ENCODE measurements around the gene MDN1.

The MDN1 gene

DNA sequence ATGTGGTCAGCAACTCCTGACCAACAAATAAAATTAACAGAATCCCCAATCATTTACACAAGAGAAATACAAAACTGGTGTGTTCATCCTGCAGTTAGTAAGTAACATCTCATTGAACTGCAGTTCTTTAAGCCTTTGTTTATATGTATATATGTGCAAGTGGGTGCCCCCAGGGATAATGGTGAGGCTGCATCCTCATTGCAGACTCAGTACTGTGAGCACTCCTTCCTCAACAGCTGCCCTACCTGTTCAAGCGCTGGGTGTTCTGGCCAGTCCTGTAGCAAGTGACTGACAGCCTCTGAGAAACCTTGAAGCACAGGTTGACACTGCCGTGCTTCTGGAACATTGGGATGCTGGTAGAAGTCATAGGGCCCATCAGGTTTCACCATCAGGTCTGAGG lies 131.3 kb downstream of the MDN1 start:
- DNase-seq: no peak

DNA sequence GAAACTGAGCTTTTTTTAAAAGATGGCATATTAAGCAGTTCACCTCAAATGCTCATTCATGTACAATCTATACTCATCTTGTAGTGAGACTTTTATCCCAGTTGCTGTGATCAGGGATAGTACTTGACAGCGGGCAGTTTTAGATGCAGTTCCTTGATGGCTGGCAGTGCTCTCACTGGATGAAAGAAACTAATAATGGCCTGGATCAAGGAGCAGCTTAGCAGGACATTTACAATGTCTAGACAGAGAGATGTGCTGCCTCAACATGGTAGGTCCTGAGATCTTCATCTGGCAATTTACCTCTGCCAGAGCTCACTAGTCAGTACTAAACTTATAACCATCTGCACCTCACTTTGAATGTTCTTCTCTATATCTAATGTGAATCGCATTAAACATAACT lies 134.3 kb downstream of the MDN1 start:
- no peak for DNase-seq

DNA sequence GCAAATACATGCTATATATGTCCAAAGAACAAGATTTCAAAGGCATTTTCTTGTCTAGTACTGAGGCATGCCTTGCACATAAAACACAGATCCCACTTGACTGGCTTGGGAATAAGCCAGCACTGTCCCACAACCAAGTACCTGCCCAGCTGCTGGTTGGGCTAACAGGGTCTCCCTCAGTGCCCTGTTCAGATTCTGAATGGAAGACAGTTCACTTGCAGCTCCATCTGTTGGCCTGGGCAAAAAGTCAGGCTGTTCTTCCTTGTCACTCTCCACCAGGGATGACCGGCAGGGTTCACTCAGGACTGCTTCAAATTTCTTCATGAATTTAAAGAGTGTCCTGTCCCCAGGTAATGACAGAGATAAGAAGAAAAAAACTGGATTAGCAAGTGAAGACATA lies 136.6 kb downstream of the MDN1 start:
- DNase-seq: no peak

DNA sequence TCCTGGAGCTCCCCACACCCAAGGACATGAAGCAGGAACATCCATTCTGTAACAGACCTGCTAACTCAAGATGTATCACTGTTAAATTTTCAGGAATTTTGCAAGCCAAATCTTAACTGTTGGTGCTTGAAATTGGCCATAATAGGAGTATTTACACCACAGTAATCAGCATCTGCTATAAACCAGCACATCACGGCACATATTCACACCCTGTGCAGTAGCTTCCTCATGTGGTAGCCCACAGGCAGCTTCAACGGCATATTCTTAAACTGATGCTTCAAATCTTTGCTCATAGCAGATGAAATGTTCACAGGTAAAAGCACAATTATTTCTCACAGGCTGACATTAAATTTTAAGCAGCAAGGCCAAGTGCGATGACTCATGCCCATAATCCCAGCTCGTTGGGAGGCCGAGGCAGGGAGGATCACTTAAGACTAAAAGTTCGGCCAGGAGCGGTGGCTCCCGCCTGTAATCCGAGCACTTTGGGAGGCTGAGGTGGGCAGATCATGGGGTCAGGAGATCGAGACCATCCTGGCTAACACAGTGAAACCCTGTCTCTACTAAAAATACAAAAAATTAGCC lies 137.5 kb downstream of the MDN1 start:
- DNase-seq: no peak

DNA sequence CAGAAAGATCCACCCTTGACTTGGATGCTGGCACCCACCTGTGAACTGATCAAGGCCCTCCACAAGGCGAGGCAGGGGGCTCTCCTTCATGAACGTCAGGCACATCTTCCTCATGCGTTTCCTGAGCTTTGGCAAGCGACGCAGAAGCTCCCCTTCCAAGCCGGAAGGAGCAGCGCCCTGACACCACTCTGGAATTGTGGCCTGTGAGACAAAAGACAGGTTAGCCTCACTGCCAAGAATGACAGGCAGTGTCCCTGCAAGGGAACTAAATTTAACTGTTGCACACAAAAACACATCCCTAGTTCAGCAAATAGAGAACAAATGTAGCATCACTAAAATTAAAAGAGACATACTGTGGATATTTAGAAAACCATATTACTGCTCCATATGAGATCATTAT lies 139.0 kb downstream of the MDN1 start:
- no peak for DNase-seq

DNA sequence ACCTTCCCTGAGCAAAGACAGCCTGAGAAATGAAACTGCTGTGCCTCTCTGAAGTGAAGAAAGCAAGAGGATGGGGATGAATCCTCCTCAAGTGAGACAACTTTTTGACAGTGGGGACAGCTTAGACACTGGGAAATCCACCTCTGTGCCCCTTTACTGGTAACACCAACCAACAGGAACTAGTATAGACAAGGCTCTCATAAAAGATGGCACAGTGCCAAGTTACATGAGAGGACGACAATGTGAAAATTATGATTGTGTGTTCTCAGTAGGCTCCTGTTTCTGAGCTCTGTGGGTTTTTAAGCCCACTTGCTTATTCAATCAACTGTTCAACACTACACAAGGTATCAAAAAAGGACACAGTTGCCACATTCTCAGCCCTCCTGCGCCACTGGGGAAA lies 139.4 kb downstream of the MDN1 start:
- DNase-seq: no peak

DNA sequence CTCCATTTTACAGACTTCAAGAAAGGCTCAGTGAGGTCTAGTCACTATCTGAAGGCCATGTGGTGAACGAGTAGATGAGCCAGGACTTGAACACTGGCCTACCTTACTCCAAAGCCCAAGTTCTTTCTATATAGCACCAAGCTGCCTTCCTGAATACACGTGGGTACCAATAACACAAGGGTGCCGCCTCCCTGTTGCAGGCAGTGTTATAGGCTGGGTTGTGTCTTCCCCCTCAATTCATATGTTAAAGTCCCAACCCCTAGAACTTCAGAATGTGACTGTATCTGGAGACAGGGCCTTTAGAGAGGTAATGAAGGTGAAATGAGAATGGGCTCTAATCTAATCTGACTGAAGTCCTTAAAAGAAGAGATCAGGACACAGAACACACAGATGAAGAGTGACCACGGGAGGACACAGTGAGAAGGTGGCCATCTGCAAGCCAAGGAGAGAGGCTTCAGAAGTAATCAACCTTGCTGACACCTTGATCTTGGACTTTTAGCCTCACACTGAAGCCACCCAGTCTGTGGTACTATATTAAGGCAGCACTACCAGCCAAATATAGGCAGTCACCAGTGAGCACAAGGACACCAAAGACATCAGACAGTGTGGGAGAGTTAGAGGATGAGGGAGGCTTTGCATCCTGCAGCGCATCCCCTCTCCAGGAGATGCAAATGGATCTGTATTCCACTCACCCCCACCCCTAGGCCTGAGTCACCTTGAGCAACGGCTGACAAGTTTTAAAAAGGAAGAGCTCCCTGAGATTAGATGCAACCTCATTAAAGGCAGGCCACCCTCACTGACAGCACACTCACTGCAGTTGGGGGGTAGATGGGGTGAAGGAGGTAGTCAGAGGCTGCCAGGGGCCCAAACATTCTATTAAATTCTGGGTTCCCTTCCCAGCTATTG lies 140.1 kb downstream of the MDN1 start:
- DNase-seq: no peak

DNA sequence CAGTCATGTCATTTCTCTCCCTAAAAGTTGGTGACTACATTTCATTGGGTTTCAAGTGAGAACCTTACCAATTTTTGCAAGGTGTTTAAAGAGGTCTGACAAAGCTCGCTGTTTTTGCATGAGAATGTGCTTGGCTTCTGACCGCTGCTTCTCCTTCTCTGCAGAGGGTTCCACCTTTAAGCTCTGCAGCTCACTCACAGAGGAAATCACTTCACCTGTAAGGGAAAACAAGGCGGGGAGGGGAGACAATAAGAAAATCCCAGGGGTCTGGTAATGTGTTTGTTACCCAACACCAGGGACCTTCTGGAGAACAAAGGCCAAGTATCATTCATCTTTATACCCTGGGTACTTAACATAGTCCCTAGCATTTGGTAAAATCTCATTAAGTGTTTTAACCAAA lies 141.1 kb downstream of the MDN1 start:
- no peak for DNase-seq

DNA sequence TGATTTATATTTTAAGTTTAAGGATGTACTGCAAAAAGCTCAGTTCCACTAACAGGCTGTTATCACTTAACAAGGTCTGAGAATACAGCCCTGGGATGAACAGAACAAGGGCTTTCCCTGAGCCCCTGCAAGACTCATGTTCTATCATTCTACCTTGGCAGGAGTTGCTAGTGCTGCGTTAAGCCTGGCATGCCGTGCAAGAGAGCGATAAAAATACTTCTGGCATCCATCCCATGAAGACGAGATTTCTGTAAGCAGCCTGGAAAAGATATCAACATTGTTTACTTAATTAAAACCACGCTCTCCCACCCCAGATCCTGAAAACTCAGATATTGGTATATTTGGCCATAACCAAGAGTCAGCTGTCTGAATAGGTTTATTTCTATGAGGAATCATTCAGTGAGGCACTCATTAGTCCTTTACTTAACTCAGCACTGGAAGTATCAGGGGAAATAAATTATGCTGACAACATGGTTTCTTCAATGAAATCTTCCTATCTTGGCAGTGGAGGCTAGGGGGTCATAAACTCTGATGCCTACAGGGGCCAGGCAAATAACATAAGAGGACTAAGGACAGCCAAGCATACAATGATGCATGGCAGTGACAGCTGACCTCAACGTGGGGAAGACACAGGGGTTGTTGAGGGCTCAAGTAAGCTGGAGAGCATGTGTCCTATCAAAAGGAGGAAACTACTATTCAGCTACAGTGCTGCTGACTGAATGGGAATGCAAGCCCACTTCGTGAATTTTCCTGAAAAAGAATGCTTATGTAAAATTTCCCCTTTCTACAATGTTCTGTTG lies 143.4 kb downstream of the MDN1 start:
- DNase-seq: no peak

DNA sequence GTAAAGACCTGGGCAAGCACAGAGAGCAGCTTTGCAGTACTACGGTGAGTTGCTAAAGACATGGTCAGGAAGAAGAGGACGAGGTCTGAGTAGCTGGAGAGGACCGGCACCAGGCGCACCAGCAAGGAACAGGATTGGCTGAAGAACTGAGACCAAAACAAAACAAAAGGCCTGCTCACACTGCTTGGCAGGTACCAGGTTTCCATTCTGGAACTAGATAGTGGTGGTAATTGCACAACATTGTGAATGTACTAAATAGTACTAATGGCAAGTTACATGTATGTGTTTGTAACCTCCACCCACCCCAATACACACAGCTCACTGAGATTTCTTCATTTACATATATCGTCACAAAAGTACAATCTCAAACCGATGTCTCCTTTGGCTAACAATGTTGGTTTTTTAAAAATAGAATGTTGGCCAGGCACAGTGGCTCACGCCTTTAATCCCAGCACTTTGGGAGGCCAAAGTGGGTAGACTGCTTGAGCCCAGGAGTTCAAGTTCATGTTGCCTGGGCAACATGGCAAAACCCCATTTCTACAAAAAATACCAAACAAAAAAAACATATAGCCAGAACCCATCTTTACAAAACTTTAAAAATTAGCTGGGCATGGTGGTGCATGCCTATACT lies 148.5 kb downstream of the MDN1 start:
- no peak for DNase-seq

DNA sequence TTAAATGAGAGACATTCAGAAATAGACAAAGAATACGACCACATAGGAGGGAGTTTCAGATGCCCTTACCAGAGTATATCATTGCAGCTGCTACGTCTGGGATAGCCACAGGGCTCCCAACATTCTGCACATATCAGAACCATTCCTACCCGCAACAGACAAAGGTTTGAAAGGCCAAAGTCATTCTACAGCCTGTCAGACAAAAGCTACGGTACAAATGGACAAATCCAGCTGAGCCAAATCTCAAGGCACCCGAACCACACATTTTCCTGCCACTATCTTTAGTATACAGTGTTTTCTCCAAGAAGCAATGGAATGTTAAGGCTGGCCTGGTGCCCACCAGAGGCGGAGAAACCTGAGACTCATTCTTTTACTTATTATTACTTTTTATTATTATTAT lies 150.6 kb downstream of the MDN1 start:
- no peak for DNase-seq

DNA sequence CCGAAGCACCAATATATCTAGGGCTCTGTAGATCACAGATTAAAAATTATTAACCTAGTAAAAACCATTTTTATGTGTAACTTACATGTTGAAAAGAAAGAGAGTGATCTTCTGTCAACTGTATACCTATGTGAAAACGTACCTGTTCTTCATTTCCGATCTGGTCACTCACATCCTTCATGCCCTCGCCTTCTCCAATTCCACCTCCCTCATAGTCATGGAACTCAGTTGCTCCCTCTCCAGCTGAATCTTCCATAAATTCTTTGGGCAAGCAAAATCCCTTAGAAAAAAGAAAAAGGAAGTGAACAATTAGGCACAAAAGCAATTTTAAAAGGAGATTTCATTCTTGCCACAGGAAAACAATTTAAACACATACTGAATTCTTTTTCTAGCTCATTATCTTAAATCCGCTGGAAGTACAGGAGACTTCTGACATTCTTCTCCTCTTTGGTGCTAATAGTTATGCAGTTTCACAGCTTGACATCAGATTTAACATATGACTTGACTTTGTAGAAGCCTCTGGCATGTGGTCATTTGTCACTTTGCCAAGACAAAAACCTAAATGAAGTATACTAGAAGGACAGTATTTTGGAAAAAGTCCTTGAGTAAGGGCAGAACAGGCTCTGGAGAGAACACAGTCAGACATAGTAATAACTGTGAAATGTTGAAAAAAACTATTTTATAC lies 151.6 kb downstream of the MDN1 start:
- no peak for DNase-seq

DNA sequence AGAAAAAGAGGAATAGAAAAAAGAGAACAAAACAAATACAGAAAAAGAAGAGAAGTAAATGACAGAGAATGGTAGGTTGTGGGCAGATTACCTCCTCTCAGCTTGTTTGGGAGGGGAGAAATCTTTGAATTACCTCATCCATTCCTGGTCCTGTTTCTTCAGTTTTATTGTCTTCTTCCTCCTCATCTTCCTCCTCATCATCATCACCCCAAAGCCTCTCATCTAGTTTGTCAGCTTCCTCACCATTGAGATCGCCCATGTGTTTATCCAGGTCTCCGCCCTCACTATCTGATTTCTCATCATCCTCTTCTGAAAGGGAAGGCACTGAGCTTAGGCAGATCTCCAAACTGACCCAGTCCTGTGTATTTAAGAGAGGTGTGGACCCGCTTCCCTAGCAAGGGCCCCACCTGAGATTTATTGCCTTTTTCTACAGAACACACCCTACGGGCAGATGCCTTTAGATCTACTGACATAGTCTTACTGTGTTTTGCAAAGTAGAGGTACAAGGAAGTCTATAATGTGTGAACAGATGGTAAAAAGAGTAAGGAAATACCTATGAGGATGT lies 156.9 kb downstream of the MDN1 start:
- DNase-seq: no peak

DNA sequence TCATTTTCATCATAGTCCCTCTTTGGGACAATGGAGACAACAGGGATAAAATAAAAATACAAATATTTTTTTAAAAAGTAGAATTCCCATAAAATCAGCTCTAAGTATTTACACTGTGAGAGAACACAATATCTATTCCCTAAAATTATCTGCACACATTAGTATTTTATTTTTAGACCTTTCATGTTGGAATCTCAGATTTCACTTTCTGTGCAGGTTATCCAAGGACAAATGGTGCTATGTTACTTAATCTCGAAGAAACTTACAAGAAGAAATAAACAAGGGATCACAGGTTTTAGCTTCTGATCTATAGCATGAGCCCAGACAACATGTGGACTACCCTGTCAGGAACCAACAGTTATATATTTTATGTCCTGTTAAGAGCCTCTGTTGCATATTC lies 158.0 kb downstream of the MDN1 start:
- DNase-seq: no peak

DNA sequence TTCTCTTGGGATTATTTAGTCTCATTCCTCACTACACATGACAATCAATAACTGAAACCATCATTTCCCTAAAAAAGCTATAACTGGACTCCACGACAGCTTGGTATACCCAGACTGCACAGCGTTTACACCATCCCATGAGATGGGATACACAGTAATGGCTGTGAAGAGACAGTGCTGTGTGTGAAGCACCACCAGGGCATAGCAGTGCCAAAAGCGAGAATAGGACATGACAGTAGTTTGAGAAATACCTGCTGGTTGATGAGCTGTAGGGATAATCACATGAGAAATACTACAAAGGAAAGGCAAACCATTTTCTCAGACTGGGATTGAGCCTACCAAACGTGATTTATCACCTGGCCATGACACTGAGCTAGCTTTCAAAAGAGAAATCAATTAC lies 158.6 kb downstream of the MDN1 start:
- DNase-seq: no peak

DNA sequence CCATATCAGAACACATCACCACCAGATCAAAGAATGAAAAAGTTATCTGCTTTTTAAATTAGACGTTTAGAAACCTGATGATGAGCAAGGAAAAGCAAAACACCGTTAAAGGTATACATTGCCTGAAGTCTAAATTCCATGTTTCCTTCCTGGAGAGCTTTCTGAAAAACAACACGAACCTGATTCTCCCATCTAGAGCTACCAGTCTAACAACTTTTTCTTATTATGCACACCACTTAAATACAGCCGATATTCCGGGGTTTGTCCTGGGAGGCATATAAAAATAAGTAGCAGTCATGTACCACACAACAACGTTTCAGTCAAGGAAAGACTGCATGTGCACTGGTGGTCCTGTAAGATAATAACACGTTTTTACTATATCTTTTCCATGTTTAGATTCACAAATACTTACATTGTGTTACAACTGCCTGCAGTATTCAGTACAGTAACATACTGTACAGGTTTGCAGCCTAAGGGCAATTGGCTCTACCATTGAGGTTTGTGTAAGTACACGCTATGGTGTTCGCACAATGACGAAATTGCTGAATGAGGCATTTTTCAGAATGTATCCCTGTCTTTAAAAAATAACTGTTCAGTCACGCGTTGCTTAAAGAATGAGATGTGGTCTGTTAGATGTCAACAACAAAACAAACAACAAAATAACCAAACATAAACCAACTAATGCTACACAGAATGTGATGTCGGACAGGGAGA lies 162.0 kb downstream of the MDN1 start:
- no peak for DNase-seq

DNA sequence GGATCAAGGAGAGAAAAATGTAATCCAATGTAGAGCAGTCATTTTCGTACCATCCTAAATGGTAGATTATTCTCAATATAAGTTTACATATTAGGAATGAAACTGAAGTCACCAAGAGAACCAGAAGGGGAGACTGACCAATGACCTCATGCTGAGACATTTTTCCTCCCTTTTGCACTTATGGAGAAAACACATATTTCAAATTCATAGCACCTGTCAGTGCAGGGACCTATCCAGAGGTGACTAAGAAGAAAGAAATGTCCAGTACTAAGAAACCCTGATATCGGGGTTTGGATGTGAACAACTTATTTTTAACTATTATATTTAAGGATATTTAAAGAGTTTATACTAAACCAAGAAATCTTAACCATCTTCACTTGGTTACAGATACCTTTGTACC lies 164.5 kb downstream of the MDN1 start:
- DNase-seq: no peak

DNA sequence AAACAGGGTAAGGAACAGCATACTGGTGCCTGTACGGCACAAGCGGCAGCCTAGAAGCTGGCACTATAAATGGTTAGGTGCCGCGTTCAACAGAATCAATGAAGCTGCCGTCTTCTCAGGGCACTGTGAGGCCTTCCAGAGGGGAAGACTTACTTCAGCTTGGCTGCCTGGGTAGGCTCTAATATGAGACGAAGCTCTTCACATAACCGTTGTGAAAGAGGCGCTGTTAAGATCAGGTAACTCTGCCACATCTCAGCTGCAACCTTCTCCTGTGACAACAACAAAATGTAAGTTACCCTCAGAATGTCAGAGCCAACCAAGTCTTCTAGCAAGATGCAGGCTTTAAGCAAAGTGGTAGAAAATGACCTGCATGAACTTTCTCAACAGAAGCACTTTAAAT lies 169.0 kb downstream of the MDN1 start:
- DNase-seq: no peak

DNA sequence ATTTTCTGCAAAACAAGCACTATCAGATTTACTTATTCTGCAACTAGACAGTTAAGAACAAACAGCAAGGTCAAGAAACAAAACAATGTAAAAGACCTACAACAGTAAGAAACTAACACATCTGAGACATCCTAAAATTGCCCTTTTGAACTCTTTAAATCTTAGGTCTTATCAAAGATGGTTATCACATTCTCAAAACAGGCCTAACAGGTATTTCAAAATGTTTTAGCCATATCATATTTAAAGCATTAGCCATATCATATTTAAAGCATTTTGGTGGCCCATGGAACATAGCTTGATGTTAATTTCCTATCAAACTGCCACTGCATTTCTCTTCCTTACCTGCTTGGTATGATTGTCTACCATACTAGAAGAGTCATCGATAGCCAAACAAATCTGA lies 169.9 kb downstream of the MDN1 start:
- DNase-seq: no peak

DNA sequence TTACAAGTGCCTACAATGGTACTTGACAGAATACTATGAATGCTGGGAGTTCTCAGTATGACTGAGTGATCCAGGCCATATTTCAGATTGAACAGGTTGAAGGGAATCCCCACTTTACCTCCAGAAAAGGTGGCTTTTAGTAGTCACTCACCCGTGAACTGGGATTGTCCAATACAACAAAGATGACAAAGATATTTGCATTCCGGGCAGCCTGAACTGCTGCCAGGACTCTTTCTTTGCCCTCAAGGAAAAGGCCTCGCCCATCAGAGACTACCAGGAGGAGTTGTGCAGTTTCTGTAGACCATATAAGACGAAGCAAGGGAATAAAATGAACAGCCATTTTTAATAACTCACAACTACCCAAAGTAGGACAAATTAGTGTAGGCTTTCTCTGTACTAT lies 174.7 kb downstream of the MDN1 start:
- DNase-seq: no peak

DNA sequence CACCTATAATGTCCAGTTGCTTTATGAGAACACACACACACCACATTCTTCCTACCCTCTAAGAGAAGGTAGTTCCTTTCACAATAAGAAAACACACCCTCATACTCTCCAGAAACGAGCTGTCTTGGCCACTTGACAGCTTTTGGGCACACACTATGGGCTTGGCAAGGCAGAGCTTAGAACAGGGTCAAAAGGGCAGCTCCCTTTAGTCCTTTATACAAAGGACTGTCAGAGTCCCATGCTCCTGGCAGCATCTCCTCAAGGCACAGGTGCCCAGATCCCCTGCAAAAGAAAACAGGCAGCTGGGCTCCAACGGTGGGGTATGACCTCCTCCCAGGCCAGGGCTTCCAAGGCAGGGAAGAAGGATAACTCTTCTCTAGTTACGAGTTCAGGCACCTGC lies 176.2 kb downstream of the MDN1 start:
- DNase-seq: no peak

DNA sequence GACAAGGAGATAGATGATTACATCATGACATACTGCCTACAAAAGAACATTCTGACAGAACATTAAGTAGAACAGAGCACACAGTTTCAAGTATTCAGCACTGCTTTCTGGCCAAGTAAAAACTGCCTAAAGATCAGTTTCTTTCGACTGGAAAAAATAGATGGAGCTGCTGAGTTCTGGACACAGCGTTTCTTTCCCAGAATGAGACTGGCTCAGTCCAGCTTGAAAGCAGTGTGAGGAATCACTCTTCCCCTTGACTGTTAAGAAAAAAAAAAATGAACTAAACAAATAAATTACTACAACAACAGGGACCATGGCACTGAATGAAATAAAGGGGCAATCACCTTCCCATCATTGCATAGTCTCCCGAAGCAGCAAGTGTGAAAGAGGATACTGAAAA lies 176.6 kb downstream of the MDN1 start:
- no peak for DNase-seq

All from suppressor macrophage treated with lipopolysaccharide for 1 hour (primary cell).